CD4-positive, CD25-positive, alpha-beta regulatory T cell (primary cell): ENCODE results near the gene NUP93. TPM values are rescaled to one million over a fixed set of nuclear protein-coding genes. Genes with fewer than 3 reads are reported as not detected.
"Not testable (repeated sequence)": the region's sequence is repeated elsewhere in the genome, so short reads cannot be mapped to it uniquely, and the experiment has no call there.

Source experiments
- ATAC-seq, 2 donors: fragments of 150-1000 bp; cut with Tn5 transposase; one replicate each; pipeline ENCODE4 v1.10.0; 2021; ENCODE audit warnings: low read depth in 2 of 2, moderate number of reproducible peaks in 2 of 2, moderate library complexity in 1 of 2
- DNase-seq, 3 donors: peaks; one replicate each; pipeline versions ENCODE4 v3.0.0 to v3.0.0-alpha.2; 2012 to 2022; ENCODE audit warnings: mixed read lengths in 1 of 3
- H3K27ac ChIP-seq: one replicate; pipeline ENCODE4 v1.7.0; 2013; ENCODE audit warnings: mild to moderate bottlenecking, low read length; ENCODE audit not compliant: insufficient read depth, poor library complexity, severe bottlenecking
- H3K27me3 ChIP-seq: one replicate; pipeline ENCODE4 v1.7.0; 2013; ENCODE audit warnings: low read length; ENCODE audit not compliant: control insufficient read depth, insufficient read depth
- H3K36me3 ChIP-seq: one replicate; pipeline ENCODE4 v1.7.0; 2013; ENCODE audit warnings: mild to moderate bottlenecking, low read length, moderate library complexity; ENCODE audit not compliant: control insufficient read depth, insufficient read depth
- H3K4me1 ChIP-seq: 2 replicates; pipeline ENCODE4 v1.7.0; 2013; ENCODE audit warnings: mild to moderate bottlenecking, low read length; ENCODE audit not compliant: insufficient read depth, control insufficient read depth, poor library complexity, severe bottlenecking
- H3K4me3 ChIP-seq: one replicate; pipeline ENCODE4 v1.7.0; 2013; ENCODE audit warnings: low read depth, mild to moderate bottlenecking, low read length, moderate library complexity
- H3K9me3 ChIP-seq, 2 experiments: 1 replicate in 1 of 2; 2 replicates in 1 of 2; pipeline ENCODE4 v1.7.0; 2013; ENCODE audit warnings: low read length in 2 of 2, mild to moderate bottlenecking in 1 of 2, moderate library complexity in 1 of 2; ENCODE audit not compliant: control insufficient read depth in 2 of 2
- H3K27ac Mint-ChIP-seq, 3 donors: one replicate each; pipeline ENCODE4 v1.8.0; 2020 to 2022; ENCODE audit warnings: mild to moderate bottlenecking in 3 of 3, mixed read lengths in 3 of 3, moderate library complexity in 2 of 3
- H3K27me3 Mint-ChIP-seq: one replicate; pipeline ENCODE4 v1.8.0; 2022; ENCODE audit warnings: mild to moderate bottlenecking, mixed read lengths
- H3K36me3 Mint-ChIP-seq: one replicate; pipeline ENCODE4 v1.8.0; 2020; ENCODE audit warnings: mixed read lengths
- H3K4me1 Mint-ChIP-seq, 4 donors: one replicate each; pipeline ENCODE4 v1.8.0; 2020 to 2022; ENCODE audit warnings: mixed read lengths in 4 of 4, mild to moderate bottlenecking in 1 of 4
- H3K4me3 Mint-ChIP-seq, 4 donors: one replicate each; pipeline ENCODE4 v1.8.0; 2020 to 2022; ENCODE audit warnings: mild to moderate bottlenecking in 4 of 4, mixed read lengths in 4 of 4, moderate library complexity in 3 of 4
- H3K9me3 Mint-ChIP-seq, 7 donors: one replicate each; pipeline ENCODE4 v1.8.0; 2020 to 2022; ENCODE audit warnings: mixed read lengths in 7 of 7, mild to moderate bottlenecking in 3 of 7, moderate library complexity in 2 of 7
- polyA plus RNA-seq, 4 donors: library from polyadenylated mRNA; unstranded; fragments of 300-500 nt; fragmentation: Illumina TruSeq; gene quantifications; one replicate each; pipeline ENCODE4 v1.2.3, GENCODE V29; 2021
- total RNA-seq: library from RNA; stranded (reverse); gene quantifications from one replicate; pipeline ENCODE4 v1.2.3, GENCODE V29; 2022

NUP93 gene
- total and polyA plus RNA-seq, 5 donors from 2014 or later: 55.0 to 92.7 (median 77.8) TPM

DNA sequence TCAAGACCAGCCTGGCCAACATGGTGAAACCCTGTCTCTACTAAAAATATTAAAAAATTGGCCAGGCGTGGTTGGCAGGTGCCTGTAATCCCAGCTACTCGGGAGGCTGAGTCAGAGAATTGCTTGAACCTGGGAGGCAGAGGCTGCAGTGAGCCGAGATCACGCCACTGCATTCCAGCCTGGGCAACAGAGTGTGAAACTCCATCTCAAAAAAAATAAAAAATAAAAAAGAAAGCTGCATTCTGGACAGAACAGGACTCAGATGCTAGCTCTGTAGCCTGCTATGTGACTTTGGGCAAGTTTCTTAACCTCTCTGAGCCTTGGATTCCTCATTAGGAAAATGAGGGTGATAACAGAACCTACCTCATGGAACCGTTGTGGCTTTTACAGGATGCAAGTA lies 138.8 kb downstream of the NUP93 start:
- peaks cover 4 to 12% (median 7%) of the 10 kb centered on the region in 4 donors for H3K4me1 Mint-ChIP-seq
- not testable (repeated sequence) for H3K27ac ChIP-seq, H3K9me3 Mint-ChIP-seq, H3K27ac Mint-ChIP-seq, H3K4me1 ChIP-seq, H3K36me3 ChIP-seq, H3K27me3 Mint-ChIP-seq, DNase-seq, H3K36me3 Mint-ChIP-seq, H3K4me3 Mint-ChIP-seq, H3K9me3 ChIP-seq, H3K27me3 ChIP-seq, H3K4me3 ChIP-seq, ATAC-seq

DNA sequence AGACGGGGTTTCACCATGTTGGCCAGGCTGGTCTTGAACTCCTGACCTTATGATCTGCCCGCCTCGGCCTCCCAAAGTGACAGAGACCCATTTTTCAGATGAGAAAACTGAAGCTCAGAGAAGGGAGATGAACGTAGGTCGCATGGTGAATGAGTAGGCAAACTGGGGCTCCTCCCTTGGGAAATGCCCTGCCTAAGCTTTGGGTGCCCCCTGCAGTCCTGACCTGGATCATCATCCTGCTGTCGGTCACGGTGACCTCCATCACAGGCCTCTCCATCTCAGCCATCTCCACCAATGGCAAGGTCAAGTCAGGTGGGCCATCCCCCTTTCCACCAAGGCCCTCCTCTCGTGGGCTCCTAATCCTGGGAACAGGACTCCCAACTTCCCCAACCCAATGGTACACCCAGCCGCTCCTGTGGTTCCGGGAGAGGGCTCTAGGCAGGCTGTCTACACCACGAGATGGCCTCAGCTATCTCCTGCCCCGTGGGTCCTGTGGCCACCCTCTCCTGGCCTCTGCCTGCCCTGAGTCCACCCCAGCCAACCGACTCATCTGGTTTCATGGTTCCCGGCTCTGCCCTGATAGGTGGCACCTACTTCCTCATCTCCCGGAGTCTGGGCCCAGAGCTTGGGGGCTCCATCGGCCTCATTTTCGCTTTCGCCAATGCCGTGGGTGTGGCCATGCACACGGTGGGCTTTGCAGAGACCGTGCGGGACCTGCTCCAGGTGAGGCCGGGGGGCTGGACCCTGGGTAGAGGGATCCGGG lies 139.8 kb downstream of the NUP93 start:
- no peaks in the 10 kb centered on the region for H3K36me3 Mint-ChIP-seq
- ATAC-seq (peak in 1 of 2 donors; percentile 31), DNase-seq (peak in 2 of 3 donors; percentile 26 to 30)
- no peaks in the 10 kb centered on the region for H3K27me3 ChIP-seq
- peaks cover 7% of the 10 kb centered on the region for H3K27me3 Mint-ChIP-seq
- H3K4me1 Mint-ChIP-seq: peaks cover 4 to 12% (median 6%) of the 10 kb centered on the region in 4 donors
- no peaks in the 10 kb centered on the region for H3K9me3 ChIP-seq
- H3K27ac ChIP-seq: no peak overlapping the region
- no peak overlapping the region for H3K4me3 Mint-ChIP-seq
- no peaks in the 10 kb centered on the region for H3K4me1 ChIP-seq
- no peaks in the 10 kb centered on the region for H3K36me3 ChIP-seq
- no peak overlapping the region for H3K4me3 ChIP-seq
- no peak overlapping the region for H3K27ac Mint-ChIP-seq
- H3K9me3 Mint-ChIP-seq: no peaks in the 10 kb centered on the region

DNA sequence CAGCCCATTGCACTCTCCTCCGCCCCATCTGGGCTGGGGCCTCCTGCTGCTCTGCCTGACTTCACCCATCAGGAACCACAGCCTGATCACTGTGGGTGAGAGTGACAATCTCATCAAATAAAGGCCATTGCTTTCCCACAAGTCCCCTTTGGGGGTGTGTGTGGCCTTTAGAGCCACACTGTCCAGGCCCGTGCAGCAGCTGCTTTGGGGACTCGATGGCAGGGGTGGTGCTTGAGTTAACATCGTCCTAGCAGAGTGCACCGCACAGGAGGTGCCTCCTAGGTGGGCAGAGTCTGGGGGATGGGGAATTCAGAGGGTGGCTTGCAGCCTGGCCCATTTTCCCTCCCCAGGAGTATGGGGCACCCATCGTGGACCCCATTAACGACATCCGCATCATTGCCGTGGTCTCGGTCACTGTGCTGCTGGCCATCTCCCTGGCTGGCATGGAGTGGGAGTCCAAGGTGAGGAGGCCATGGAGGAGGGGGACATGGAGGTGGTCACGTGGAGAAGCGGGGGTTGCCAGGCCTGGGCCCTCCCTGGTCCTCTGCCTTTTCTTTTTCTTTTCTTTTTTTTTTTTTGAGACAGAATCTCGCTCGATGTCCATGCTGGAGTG lies 140.5 kb downstream of the NUP93 start:
- DNase-seq (no peak), ATAC-seq (peak in 1 of 2 donors; percentile 10)
- H3K9me3 ChIP-seq: no peaks in the 10 kb centered on the region
- Mint-ChIP-seq H3K36me3 (no peaks in the 10 kb centered on the region), H3K4me3 (no peak overlapping the region), H3K27ac (no peak overlapping the region), H3K4me1 (peaks cover 4 to 9% (median 6%) of the 10 kb centered on the region in 4 donors), H3K27me3 (peaks cover 2% of the 10 kb centered on the region), H3K9me3 (no peaks in the 10 kb centered on the region)
- no peaks in the 10 kb centered on the region for H3K4me1 ChIP-seq
- H3K27me3 ChIP-seq: no peaks in the 10 kb centered on the region
- H3K36me3 ChIP-seq: no peaks in the 10 kb centered on the region
- no peak overlapping the region for H3K27ac ChIP-seq
- H3K4me3 ChIP-seq: no peak overlapping the region

DNA sequence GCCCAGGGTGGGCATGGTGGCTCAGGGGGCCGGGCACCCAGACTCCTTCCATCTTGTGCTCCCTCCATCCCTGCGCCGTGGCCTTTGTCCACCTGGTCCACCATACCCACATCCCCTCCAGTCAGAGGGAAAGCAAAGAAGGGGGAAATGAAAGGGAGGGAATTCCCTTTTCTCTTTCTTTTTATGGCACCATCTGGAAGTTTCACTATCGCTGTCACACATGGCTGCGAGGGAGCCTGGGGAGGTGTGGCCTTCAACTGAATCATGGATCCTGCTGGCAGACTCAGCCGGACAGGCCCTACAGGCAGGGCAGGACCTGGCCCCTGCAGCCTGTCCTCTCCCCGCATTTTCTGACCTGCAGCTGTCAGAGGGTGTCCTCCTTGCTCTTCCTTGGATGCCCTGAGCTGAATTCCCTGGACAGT lies 141.3 kb downstream of the NUP93 start:
- no peaks in the 10 kb centered on the region for H3K36me3 ChIP-seq
- no peaks in the 10 kb centered on the region for H3K36me3 Mint-ChIP-seq
- H3K4me3 Mint-ChIP-seq: no peak overlapping the region
- H3K27me3 ChIP-seq: no peaks in the 10 kb centered on the region
- no peaks in the 10 kb centered on the region for H3K9me3 ChIP-seq
- no peak overlapping the region for H3K4me3 ChIP-seq
- peak overlapping the region in 2 of 3 donors; percentile 22 to 43 for H3K27ac Mint-ChIP-seq
- peaks cover 4 to 8% (median 6%) of the 10 kb centered on the region in 4 donors for H3K4me1 Mint-ChIP-seq
- no peaks in the 10 kb centered on the region for H3K4me1 ChIP-seq
- no peaks in the 10 kb centered on the region for H3K27me3 Mint-ChIP-seq
- no peaks in the 10 kb centered on the region for H3K9me3 Mint-ChIP-seq
- H3K27ac ChIP-seq: no peak overlapping the region
- no peak for ATAC-seq
- DNase-seq: no peak

DNA sequence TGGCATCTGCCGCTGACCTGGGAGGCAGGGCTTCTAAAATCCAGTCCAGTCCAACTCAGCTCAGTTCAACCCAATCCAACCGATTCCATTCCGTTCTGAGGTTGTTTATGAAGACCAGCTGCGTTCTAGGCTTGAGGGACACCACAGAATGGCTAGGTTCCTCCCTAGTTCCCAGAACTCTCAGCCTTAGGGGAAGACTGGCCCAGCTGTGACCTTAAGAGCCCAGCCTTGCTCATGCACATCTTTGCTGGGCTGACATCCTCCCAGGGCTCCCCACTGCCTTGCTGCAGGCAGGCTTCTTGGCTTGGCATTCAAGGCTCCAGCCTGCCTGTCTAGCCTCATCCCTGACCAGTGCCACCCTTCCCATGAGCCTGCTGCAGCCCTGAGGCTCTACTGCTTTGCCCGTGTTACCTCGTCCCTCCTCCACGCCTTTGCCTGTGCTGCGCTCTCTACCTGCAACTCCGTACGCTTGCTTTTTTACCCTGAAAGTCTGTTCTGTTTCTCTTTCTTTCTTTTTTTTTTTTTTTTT lies 143.0 kb downstream of the NUP93 start:
- peaks cover 0 to 2% (median 0%) of the 10 kb centered on the region in 4 donors for H3K4me1 Mint-ChIP-seq
- Histone ChIP-seq H3K4me1 (no peaks in the 10 kb centered on the region), H3K36me3 (no peaks in the 10 kb centered on the region), H3K27ac (no peak overlapping the region), H3K9me3 (no peaks in the 10 kb centered on the region), H3K4me3 (no peak overlapping the region), H3K27me3 (no peaks in the 10 kb centered on the region)
- H3K36me3 Mint-ChIP-seq: no peaks in the 10 kb centered on the region
- no peak overlapping the region for H3K27ac Mint-ChIP-seq
- H3K4me3 Mint-ChIP-seq: no peak overlapping the region
- no peaks in the 10 kb centered on the region for H3K9me3 Mint-ChIP-seq
- DNase-seq: no peak
- H3K27me3 Mint-ChIP-seq: no peaks in the 10 kb centered on the region
- ATAC-seq: no peak

DNA sequence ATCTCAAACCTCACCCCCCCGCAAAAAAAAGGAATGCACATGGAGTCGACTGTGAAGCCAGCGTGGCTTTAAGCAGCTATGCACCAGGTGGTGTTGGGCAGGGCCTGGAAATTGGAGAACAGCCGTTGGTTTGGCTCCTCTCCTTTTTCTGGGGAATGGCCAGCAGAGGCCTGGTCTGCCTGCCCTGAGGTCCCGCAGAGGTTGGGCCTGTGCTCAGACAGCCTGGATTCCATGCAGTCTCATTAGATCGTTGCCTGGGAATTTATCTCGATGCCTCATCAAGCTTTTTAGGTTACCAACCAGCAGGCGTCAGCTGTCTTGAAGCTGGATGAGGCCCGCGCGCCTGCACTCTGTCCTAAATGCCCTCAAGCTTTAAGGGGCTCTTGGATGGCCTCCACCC lies 144.9 kb downstream of the NUP93 start:
- H3K4me3 Mint-ChIP-seq: no peak overlapping the region
- DNase-seq (no peak), ATAC-seq (no peak)
- Histone ChIP-seq H3K36me3 (no peaks in the 10 kb centered on the region), H3K4me1 (no peaks in the 10 kb centered on the region), H3K4me3 (no peak overlapping the region), H3K9me3 (no peaks in the 10 kb centered on the region), H3K27ac (no peak overlapping the region), H3K27me3 (no peaks in the 10 kb centered on the region)
- H3K27me3 Mint-ChIP-seq: no peaks in the 10 kb centered on the region
- peaks cover 0 to 1% (median 0%) of the 10 kb centered on the region in 4 donors for H3K4me1 Mint-ChIP-seq
- H3K36me3 Mint-ChIP-seq: no peaks in the 10 kb centered on the region
- no peak overlapping the region for H3K27ac Mint-ChIP-seq
- H3K9me3 Mint-ChIP-seq: no peaks in the 10 kb centered on the region

DNA sequence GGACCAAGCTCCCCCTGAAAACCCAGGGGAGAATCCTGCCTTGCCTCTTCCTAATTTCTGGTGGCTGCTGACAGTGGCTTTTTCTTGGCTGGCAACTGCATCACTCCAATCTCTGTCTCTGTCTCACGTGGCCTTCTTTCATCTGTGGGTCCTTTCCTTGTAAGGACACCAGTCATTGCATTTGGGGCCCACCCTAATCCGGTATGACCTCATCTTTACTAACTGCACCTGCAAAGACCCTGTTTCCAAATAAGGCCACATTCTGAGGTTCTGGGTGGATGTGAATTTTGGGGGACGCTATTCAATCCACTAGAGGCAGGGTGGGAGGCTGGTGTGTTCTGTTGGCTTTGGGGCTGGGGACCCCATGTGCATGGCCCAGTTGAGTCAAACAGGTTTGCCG lies 146.1 kb downstream of the NUP93 start:
- H3K4me1 ChIP-seq: no peaks in the 10 kb centered on the region
- no peaks in the 10 kb centered on the region for H3K9me3 Mint-ChIP-seq
- no peak overlapping the region for H3K27ac ChIP-seq
- H3K4me1 Mint-ChIP-seq: no peaks in the 10 kb centered on the region
- no peak for DNase-seq
- H3K27me3 ChIP-seq: no peaks in the 10 kb centered on the region
- no peaks in the 10 kb centered on the region for H3K36me3 ChIP-seq
- H3K9me3 ChIP-seq: no peaks in the 10 kb centered on the region
- peak overlapping the region in 1 of 3 donors; percentile 73 for H3K27ac Mint-ChIP-seq
- no peak overlapping the region for H3K4me3 ChIP-seq
- no peak for ATAC-seq
- H3K36me3 Mint-ChIP-seq: no peaks in the 10 kb centered on the region
- no peak overlapping the region for H3K4me3 Mint-ChIP-seq
- no peaks in the 10 kb centered on the region for H3K27me3 Mint-ChIP-seq
